ENCODE measurements around the gene COL7A1.
"Not testable (repeated sequence)": the region's sequence is repeated elsewhere in the genome, so short reads cannot be mapped to it uniquely, and the experiment has no call there.

Gene COL7A1

DNA sequence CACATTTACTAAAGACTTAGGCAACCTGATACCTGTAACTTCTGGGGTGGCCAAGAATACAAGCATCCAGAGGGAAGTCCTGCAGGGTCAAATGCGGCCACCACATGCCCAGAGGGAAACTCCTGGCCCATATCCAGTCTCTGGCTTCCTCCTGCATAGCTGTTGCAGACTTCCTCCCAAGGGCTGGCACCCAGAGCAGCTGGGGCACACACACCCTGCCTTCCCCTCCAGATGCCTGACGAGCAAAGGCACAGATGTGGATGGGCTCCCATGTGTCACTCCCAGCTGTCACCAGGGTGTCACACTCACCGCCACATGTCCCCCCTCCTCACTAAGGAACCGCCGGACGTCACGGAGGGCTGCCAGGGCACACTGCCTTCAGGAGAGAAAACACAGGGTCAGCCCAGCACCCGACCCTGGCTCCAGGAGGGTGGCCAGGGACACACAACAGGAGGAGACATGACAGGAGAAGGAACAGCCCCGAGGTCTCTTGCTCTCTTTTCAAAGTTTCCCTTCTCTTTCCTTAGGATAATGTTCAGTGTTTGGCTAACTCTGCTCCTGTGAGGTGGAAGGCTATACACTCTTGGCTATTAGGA, 51.8 kb downstream of the COL7A1 start:
- no peak for FAIRE-seq

DNA sequence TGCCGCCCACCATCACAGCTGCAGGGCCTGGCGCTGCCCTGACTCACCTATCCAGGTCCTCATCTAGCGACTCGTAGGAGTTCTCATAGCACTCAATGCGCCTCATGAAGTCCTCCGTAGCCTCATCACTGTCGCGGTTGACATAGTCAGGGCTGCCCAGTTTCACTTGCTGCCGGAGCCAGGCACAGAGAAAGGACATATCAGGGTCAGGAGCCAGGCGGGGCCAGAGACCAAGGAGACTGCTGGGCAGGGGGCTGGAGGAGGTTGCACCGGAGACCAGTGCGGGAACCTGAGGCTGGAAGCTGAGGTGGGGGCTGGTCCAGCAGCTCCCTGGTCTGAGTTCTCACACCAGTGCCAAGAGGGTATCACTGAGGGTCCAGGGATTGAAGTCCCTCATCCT, 56.7 kb downstream of the COL7A1 start:
- no peak for FAIRE-seq

DNA sequence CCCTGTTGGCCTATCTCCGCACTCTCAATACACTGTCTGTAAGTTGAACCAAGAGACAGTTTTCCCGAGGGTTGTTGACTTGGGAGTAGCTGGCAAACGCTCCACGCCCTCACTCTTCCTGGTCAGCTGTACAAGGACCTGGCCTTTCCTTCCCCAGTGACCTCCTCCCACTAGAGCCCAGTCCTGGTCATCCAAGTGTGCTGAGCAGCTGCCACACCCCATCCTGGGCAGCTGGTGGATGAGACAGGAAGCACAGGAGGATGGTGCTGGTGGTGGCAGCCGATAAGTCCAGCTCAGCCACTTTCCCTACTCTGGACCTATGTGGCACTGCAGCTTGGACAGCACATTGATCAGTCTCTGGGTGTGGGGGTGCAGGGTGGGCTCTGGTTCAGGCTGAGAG, 58.3 kb downstream of the COL7A1 start:
- FAIRE-seq: no peak

DNA sequence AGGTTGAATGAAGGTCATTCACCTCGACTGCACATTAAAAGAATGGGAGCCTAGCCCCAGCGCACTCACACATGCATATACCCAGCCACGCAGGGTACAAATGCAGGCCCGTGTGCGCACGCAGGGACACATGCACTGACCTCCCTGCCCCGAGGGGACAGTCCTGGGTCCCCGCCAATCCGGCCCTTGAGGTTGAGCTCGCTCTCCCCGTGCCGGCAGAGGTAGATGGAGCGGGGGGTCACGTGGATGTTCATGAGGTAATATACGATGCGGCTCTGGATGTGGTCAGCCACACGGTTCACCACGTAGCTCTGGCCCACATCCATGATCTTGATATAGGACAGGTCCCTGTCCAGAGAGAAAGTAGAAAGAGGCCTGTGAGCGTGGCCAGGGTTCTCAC, 59.0 kb downstream of the COL7A1 start:
- FAIRE-seq: no peak

DNA sequence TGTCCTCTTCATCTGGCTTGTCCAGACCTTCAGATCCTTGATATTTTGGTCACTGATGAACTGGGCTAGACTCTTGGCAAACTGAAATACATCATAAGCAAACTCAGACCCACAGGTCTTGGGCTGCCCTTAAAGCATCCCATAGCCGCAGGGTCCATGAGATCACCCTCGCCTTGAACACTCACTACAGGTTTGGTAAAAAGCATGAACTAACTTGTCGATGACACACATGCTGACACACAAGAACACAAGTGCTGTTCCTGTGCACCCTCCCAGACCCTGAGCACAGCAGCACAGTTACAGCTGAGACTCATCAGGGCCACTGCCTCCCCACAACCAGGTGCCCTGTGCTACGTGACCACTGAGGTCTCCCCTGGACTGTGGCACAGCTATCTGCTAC, 59.6 kb downstream of the COL7A1 start:
- FAIRE-seq: no peak

DNA sequence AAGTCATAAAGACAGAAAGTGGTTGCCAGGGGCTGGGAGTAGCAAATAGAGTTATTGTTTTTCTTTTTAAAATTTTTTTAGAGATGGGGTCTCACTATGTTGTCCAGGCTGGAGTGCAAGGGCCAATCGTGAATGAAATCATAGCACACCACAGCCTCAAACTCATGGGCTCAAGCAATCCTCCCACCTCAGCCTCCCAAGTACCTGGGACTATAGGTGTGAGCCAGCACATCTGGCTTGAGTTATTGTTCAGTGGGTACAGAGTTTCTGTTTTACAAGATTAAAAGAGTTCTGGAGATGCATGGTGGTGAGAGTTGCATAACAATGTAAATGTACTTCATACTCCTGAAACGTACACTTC, 62.2 kb downstream of the COL7A1 start:
- FAIRE-seq: no peak

DNA sequence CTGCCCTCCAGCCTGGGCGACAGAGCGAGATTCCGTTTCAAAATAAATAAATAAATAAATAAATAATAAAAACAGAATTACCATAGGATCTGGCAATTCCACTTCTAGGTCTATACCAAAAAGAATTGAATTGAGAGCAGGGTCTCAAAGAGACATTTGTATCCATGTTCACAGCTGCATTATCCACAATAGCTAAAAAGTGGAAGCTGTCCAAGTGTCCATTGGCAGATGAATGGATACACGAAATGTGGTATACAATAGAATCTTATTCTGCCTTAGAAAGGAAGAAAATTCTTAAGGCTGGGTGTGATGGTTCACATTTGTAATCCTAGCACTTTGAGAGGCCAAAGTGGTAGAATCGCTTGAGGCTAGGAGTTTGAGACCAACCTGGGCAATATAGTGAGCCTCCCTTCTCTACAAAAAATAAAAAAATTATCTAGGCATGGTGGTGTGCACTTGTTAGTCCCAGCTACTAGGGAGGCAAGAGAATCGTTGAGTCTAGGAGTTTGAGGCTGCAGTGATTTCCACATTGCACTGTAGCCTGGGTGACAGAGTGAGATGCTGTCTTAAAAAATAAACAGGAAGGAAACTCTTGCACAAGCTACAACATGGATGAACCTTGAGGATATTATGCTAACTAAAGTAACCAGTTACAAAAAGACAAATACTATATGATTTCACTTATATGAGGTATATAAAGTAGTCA, 62.7 kb downstream of the COL7A1 start:
- FAIRE-seq: no peak

DNA sequence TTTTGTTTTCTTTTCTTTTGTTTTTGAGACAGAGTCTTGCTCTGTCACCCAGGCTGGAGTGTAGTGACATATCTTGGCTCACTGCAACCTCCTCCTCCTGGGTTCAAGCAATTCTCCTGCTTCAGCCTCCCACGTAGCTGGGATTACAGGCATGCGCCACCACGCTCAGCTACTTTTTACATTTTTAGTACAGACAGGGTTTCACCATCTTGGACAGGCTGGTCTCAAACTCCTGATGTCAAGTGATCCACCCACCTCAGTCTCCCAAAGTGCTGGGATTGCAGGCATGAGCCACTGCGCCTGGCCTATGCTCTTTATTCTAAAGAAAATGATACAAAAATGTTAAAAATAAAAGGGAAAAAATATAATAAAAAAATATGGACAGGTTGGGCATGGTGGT, 64.4 kb downstream of the COL7A1 start:
- not testable (repeated sequence) for FAIRE-seq

DNA sequence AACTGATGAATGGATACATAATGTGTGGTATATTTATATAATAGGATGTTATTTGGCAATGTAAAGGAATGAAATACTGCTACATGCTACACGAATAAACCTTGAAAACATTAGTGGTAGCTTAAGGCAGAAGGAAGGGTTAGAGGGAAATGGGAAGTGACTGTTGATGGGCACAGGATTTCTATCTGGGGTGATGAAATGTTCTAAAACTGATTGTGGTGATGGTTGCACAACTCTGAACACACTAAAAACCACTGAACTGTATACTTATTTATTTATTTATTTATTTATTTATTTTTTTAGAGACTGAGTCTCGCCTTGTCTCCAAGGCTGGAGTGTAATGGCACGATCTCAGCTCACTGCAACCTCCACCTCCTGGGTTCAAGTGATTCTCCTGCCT, 66.4 kb downstream of the COL7A1 start:
- FAIRE-seq: no peak

DNA sequence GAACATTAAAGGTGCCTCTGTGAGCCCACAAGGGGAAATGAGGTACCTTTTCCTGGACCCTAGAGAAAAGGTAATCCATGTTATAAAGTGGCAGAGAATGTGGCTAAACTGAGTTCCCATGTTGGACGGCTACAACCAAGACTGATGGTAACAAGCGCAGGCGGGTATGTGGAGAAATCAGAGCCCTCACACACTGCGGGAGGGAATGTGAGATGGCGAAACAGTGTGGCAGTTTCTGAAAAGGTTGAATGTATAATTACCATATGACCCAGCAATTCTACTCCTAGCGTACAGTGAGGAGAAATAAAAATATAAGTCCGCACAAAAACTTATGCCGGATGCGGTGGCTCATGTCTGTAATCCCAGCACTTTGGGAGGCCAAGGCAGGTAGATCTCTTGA, 67.1 kb downstream of the COL7A1 start:
- no peak for FAIRE-seq

DNA sequence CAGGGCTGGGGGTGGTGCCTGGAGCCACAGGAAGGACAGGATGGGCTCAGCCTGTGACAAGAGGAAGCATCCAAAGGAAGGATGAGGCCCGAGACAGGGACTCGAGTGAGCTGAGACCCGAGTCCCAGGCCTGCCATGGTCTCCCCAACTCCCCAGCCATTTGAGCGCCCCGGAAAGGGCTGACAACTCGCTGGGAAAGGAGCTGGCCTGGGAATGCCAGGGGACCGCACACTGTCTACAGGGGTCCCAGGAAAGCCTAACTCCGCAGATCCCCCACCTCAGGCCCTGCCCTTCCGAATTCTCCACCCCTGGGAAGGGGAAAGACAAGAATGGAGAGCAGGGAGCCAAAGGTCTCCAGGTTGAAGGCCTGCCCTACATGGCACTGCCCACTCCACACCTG, 70.2 kb downstream of the COL7A1 start:
- no peak for FAIRE-seq

DNA sequence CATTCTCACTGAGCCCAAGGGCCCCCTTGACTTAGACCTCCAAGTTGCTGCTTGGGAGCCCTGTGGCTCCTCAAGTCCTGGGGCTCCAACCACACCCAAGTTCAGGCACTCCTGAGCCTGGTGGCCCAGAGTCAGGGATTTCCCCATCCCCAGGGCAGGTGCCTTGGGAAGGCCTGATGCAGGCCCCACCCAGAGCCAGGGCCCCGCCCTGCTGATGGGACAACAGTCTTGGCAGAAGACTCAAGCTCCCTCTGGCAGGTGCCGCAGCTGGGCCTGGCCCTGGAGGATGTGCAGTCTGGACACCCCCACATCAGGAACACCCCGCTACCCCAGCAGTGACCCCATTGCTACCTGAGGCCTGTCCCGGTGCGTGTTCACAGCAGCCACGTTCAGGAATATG, 73.5 kb downstream of the COL7A1 start:
- FAIRE-seq: no peak

DNA sequence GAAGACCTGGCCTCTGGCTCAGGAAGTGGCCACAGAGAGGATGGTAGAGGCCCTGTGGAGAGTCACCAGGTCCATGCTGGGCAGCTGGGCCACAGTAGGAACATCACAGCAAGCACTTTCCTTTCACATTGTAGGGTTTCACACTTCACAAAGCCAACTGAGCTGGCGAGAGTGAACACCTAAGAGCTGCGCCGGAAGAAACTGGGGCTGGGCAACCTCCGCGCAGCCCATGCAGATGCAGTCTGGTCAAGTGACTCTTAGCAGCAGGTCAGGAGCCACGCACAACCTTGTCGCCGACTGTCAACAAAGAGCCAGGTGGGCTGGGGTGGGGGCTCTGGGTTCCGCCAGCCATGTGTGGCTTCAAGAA, 75.9 kb downstream of the COL7A1 start:
- no peak for FAIRE-seq

DNA sequence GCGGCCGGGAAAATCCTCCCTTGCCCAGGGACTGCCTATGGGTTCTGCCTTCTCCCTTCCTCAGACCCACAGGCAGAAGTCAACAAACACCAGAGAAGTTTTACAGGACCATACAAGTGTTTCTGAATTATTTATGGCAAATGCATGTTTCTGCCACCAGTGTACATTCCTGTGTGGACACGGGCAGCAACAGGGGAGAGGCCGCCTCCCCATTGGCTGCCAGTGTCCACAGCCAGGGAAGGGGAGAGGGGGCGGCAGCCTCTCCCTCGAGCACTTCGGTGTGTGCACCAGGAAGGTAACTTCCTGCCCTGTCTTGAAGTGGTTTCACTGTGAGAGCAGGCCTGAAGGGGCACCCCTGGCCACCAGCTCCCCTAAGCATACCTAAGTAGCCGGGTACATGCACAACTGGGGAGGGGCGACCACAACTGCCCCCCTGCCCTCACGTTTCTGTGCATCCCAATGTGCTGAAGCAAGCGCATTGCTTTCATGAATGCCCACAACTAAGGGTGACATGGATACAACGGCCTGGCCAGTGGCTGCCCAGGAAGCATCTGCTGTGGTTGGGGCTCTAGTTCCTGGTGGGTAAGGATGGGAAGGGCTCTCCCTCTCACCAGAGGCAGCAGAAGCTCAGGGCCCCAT, 76.4 kb downstream of the COL7A1 start:
- no peak for FAIRE-seq

DNA sequence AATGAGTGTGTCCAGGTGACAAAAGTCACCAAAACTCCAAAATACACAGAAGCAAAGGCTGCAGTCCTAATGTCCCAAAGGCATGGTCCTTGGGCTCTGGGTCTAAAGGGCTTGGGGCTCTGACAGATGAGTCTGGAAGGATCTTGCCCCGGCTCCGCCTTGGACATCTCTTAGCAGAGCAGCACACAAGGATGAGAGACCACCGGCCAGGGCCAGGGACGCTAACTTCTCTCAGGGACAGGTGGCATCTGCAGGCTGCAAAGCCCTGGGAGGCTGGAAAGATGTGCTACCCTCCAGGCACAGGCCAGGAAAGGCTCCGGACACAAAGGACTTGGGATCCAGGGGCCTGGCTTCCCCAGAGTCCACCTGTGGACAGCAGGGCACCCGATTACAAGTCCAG, 77.1 kb downstream of the COL7A1 start:
- no peak for FAIRE-seq

DNA sequence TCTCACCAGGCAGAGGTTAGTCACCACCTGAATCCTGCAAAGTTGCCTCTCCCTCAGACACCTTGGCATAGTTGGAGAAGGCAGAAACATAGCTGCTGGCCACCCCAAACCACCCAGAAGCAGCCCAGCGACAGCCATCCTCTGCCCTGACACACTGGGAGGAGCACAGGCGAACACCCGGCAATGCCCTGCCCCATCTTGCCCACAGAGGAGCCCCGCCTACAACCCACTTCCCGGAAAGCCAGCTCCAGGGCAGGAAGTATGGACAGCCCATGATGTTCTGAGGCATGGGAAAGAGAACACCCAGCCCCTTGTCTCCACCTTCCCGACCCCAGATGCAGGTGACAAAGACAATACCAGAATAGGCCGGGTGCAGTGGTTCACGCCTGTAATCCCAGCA, 78.6 kb downstream of the COL7A1 start:
- no peak for FAIRE-seq

DNA sequence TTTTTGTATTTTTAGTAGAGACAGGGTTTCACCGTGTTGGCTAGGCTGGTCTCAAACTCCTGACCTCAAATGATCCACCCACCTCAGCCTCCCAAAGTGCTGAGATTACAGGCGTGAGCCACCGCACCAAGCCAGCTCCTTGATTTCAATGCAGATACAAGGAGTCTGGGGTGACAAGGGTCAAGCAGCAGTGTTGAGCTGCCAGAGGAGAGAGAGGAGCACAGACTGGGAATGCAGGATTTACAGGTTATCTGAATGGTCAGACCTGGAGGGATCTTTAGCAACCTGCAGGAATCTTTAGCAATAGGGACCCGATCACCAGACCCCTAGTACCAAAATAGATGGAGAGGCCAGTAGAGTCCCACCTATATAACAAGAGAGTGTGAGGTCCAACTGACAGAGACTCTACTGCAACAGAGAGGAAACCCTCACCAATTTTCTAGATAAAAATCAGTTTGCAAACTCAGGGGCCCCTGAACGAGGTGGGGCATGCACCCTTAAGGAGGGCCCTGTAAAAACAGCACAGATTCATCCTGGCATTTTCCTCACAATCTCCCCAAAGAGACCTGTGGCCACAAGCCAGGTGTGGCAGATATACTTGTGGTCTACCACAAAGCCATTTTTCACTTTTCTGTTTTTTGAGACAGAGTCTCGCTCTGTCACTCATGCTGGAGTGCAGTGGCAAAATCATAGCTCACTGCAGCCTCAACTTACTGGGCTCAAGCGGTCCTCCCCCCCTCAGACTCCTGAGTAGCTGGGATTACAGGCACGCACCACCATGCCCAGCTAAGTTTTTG, 80.5 kb downstream of the COL7A1 start:
- FAIRE-seq: no peak
